NOMO-1 (cell line): ENCODE data around the gene DNAAF3.
"Not testable (repeated sequence)": the region's sequence is repeated elsewhere in the genome, so short reads cannot be mapped to it uniquely, and the experiment has no call there.

Experiments
- DNase-seq, 2 experiments: peaks; one replicate each; lab custom pipeline; 2025; ENCODE audit not compliant: unreplicated experiment in 2 of 2; lab: John Stamatoyannopoulos, UW

Gene DNAAF3

DNA sequence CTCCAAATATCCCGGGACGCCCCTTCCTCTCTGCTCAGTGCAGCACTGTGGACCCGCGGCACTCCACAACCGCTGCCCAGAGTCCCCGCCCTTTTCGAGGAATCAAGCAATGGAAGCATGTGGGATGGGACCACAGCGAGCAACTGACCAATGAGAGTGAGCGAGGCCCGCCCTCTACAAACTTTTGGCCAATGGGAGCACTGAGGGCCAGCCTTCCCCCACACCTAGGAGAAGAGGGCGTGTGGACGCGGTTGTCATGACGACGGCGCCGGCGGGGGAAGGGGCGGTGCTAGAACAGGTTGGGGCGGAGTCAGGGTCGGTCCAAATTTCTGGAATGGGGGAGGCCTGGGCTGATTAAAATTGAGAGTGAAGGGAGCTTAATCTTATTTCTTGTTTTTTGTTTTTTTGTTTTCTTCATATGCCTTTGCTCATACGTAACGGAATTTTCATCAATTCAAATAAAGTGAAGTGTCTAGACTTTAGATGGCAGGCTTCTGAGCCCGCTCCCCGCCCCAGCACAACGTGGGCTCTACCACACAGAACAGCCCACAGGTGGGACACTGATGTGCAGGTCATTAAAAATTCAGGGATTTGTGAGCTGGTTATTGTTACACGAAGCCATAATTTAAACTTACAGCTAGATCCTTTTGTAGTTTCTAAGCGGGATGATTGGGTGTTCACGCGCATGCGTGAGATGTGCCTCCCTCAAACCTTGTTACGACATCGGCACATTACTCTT lies at the start of gene DNAAF3:
Gene DNAAF3 (minus strand): TSS at position 84 of the 739 bp plus-strand sequence. CDS start 200 bp downstream, outside the sequence.
- peak; percentile 96 to 98 for DNase-seq

DNA sequence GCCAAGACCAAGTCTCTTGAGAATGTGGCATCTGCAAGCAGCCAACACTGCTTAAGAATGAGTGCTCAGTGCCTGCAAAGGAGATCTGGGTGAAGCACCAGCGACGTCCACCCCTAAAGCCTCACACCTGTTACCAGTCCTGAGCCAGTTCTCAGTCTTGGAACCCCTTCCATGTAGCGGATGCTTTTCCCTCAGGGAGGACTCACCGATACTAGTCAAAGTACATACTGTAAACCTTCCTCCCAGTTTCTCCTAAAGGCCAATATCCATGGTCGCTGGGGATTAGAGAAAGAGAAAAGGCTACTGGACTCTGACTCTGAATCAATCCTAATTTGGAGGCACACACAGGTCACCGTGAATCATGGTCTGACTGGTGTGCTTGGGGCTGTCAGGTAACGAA lies 47.1 kb upstream of the DNAAF3 start:
- DNase-seq: no peak

DNA sequence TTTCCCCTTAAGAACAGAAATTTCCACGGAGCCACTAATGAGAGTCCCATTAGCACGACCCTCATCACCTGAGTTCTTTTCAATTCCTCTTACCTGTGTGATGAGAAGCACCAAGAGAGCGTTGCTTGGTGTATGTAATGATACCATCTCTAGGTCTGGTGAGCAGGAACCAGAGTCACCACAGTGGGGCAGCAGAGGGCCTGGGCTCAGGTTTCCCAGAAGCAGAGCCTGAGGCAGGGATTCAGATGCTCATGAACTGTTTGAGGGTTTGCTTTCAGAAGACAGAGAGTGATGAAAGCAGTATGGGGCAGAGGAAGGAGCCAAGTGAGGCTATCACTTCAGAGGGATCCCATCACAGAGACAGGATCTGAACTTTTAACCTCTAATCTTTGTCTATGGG lies 46.0 kb upstream of the DNAAF3 start:
- DNase-seq: peak; percentile 73 to 82

DNA sequence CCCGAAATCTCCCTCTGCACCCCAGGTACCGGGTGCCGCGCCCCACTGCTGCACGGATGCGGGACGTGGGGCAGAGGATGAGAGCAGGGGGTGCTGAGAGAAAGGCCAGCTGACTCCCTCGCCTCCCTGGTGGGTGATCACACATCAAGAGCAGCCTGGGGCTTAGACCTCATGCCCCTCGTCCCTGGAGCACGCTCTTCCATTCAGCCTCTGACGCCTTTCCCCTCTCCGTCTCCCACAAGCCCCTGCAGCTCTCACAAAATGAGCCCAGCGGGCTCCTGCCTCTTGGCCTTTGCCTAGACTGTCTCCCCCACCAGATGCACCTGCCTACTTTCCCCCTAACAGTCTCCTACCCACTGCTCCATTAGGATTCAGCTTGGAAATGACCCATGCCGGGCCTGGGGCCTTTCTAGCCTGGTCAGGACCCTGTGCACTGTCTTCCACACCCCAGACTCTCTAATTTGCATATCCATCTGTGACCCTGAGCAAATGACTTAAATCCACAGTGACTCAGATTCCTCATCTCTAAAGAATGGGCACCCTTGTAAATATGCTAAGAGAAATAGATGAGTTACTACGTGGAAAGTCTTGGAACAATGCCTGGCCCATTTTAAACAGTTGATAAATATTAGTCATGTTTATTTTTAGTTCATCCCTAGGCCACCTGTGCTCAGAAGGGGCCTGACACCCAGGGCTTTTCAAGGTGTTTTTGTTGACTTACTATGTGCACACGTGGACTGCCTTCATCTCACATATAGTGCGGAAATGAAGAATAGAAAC lies 43.5 kb upstream of the DNAAF3 start:
- DNase-seq: no peak

DNA sequence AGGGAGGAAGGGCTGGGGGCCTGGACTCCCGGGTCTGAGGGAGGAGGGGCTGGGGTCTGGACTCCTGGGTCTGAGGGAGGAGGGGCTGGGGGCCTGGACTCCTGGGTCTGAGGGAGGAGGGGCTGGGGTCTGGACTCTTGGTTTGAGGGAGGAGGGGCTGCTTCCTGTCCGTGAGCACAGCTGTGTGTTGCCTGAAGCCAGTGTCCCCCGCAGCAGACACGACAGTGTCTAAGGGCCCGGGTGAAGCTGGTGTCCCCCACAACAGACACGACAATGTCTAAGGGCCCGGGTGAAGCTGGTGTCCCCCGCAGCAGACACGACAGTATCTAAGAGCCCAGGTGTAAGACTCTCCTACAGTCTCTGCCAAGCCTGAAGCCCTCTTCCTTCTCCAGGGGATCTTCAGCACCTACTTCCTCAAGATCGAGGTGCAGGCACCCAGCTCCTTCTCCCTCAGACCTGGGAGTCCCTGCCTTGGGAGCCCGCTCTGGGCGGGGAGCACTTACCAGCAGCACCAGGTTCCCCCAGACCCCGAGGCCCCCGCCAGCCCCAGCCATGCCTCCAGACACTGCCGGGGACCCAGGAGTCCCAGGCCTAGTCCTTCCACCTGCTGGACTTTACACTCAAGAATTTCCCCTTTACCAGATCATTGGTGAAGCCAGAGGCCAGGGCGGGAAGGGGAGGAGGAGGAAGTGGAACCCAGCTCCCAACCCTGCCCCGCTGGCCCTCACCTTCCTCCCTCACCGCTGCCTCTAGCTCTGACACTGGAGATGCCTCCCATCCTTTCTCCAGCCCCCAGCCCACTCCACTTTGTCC lies 42.7 kb upstream of the DNAAF3 start, which contains the start of gene PTPRH:
Gene PTPRH (minus strand): TSS at position 622 of the 813 bp plus-strand sequence. CDS start 68 bp downstream, at position 554.
- DNase-seq: peak; percentile 55 to 59

DNA sequence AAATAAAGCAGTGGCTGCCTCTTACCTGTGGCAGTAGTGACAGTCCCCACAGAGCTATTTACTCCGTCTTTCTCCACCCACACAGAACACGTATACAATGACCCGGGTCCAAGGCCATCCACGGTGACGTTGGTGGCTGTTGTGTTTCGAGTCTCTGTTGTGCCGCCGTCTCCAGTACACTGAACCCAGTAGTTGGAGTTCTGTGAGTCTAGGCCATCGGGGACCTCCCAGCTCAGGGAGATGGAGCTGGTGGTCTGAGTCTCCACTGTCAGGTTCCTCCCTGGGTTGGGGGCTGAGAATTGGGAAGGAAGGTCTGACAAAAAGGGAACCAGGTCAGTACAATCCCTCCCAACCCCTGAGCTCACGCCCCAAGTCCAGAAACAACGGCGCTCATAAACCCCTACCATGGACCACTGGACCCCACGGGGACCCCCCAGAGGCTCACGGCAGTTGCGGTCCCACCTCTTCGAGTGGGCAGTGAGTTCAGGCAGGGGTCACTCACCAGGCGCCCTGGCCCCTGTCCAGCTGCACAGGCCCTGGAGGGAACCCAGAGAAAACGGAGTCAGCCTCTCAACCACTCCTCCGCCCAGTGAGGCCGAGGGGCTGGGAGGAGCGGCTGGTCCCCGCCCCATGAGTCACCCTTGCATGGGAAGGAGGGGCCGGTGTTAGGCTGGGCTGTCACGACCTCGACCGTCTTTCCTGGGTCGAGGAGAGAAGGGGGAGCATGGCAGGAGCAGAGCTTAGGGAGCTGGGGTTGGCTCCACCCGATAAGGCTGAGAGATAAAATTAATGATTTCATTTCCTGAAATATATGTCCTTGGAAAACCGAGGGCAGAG lies 40.5 kb upstream of the DNAAF3 start:
- peak; percentile 77 for DNase-seq

DNA sequence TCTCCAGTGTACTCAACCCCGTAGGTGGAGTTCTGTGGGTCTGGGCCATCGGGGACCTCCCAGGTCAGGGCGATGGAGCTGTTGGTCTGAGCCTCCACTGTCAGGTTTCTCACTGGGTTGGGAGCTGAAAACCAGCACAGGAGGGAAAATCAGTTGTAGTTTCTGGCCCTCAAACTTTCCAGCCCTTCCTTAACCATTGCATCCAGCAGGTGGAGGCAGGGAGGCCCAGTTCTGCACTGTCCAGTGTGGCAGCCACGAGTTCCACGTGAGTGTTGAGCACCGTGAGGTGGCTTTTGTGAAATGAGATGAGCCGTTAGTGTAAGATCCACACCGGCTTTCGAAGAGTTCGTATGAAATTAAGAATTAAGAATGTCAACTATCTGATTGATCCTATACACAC lies 35.8 kb upstream of the DNAAF3 start:
- DNase-seq: not testable (repeated sequence)

DNA sequence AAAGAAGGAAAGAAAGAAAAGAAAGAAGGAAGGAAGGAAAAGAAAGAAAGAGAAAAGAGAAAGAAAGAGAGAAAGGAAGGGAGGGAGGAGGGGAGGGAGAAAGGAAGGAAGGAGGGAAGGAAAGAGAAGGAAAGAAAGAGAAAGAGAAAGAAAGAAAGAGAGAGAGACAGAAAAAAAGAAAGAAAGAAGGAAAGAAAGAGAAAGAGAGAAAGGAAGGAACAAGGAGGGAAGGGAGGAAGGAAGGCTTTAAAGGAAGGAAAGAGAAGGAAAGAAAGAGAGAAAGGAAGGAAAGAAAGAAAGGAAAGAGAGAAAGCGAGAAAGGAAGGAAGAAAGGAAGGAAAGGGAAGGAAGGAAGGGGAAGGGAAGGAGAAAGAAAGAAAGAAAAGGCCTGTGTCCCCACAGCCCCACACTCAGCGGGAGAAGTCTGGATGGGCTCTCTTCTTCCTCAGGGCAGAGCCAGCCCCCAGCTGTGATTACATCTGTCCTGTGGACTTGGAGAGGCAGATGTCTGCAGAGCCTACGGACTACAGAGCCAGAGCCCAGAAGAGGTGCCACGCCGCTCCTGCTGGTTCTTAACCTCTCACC lies 33.3 kb upstream of the DNAAF3 start:
- DNase-seq: no peak

DNA sequence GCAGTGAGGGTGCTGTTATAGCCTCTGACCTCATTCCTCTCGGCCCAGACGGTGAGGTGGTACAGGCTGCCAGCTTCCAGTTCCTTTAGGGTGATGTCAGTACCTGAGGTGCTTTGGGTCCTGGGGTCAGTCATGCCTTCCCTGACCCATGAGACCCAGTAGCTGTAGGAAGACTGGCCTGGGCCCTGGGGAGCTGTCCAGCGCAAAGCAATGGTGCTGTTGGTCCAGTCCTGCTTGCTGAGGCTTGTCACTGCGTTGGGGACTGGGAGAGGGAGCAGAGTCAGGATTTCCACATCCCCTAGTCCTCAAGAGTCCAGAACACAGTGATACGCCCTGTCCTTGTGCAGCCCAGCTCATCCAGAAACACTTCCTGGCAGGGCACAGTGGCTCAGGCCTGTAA lies 32.2 kb upstream of the DNAAF3 start:
- DNase-seq: no peak

DNA sequence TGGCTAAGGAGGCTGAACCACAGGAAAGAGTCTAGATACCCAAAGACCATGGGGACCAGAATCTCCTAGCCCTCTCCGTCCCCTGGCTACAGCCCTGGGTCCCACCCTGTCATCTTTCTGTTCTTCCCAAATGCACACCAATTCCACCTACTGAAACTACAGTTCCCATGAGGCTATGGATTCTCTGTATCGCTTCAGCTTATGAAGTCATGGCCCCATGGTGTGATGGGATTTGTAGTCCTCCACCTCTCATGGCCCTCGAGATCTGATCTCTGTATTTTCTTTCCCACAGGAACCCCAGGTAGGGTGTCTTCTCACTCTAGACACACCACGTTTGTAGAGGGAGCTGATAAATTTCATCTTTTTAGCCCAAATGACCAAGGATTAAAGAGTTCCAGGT lies 31.1 kb upstream of the DNAAF3 start:
- DNase-seq: no peak

DNA sequence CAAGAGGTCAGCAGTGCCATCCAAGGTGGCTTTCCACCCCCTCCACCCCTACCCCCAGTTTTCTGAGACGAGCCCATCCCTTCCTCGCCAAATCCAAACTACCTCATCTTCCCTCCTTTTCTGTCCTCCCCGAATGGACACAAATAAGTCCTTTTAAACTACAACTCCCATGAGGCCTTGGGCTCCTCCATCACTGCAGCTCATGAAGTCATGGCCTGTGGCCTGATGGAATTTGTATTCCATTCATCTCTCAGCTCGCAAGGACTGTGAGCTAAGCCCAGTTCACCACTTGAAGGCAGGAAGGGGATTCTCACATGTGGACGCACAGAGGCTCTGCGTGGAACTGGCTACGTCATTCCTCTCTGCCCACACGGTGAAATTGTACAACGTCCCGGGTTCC lies 30.4 kb upstream of the DNAAF3 start:
- DNase-seq: no peak

DNA sequence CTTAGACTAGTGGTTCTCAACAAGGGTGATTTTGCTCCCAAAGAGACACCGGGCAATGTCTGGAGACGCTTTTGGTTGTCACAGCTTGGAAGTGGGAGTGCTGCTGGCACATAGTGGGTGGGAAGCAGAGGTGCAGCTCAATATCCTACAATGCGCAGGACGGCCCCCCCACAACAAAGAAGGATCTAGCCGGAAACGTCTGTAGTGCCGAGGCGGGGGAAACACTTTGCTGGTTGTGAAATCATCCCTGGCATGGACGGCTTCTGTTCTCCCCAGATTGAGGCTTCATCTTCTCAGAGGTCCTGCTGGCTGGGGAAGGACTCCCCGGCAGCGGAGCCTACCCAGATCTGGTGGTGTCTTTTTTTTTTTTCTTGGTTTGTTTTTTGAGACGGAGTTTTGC lies 27.1 kb upstream of the DNAAF3 start:
- DNase-seq: peak in 1 of 2 experiments; percentile 12

DNA sequence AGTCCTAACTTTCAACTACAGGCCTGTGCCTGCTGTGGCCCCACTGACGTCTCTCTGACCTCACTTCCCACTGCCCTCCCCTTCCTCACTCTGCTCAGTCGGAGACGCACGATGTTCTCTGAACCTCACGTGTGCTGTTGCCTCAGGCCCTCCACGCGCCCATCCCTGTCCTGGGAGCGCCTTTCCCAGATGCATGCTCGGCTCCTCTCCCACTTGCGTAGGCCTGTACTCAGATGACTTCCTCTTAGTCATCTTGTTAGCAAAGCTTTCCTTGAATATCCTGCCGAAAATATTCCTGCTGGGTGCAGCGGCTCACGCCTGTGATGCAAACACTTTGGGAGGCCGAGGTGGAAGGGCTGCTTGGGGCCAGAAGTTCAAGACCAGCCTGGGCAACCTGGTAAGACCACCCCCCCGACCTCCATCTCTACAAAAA lies 23.0 kb upstream of the DNAAF3 start:
- DNase-seq: no peak

DNA sequence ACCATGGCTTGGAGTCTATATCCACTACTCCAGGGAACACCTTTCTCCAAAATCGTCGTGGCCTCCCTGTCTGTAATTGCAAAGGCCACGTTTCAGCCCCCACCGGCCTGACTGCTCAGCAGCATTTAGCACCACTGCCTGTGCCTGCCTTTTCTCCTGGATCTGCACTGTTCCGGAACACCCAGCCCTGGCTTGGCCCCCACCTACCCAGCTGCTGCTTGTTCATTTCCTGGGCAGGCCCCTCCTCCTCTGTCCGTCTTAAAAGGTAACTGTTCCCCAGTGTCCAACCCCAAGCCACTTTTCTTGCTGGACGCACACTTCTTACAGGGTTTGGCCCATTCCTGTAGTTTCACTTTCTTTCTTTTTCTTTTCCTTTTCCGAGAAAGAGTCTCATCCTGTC lies 22.2 kb upstream of the DNAAF3 start:
- DNase-seq: no peak

DNA sequence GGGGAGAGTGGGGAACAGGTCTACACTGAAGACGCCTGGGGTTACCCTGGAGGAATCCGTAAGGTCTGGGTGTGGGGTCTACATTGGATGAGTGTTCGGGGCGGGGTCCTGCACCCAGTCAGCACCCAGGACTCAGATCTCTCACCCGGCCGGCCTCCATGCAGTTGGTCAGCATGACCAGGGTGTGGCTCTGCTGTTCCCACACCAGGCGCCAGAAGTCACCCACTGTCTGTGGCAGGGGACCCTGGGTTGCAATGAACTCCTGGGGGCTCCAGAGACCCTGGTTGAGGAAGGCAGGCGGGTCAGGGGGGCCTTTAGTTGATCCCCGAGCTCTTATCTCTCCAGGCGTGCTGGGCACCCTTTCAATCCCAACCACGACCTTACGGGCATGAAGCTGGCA lies 19.7 kb upstream of the DNAAF3 start:
- no peak for DNase-seq

DNA sequence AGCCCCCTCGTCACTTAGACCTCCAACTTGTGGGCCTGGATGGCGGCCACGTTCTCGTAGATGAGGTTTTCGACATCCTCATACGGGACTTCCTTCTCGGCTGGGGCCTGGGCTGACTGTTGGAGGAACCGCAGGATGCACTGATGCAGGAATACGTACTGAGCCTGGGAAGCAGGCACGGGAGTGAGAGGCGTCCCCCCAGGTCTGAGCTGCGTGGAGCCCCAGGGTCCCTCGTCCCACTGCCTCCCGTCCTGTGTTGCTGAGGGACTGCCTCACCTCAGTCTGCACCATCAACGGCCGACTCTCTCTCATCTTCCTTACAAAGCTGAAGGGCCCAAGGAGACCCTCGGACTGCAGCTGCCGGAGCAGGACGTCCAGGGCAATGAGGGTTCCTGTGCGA lies 15.3 kb upstream of the DNAAF3 start:
- no peak for DNase-seq

DNA sequence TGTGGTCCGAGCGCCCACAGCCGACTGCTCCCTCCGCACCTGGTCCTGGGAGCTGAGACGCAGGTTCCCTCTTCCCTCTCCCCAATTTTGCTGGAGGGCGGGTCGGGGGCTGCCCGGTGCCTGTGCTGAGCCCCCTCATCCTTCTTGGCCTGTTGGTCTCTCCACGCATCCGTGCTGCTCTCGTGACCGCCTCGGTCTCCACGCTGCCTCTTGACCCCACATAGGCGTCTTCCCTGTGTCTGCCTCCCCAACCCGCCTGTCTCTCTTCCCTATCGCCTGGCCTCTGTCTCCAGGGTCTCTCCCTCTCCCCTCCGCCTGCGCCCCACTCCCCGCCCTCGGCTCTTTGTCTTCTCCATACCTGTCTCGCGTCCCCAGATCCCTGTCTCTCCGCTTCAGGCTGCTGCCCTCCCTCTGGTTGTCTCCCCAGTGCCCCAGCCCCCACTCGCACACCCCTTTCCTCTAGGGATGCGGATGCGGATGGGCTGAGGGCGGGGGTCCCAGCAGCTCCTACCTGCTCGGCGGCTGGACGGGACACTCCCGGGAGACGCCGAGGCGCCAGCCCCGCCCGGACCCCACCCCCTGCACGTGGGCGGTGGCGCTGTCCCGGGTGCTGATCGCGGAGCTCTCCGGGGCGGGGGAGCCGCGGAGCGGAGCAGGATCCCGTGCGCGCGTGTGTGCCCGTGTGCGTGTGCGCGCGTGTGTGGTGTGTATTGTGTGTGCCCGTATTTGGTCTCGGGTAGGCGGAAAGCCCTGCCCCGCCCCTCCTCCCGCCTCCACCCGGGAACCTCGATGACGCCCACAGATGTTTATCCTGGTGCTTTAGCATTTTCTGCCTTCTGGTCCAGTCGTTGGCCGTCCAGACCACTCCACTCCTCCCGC lies 13.4 kb upstream of the DNAAF3 start, which contains the start of gene SYT5:
Gene SYT5 (minus strand): TSS at position 684 of the 879 bp plus-strand sequence. CDS start 1,248 bp downstream, outside the sequence.
- peak in 1 of 2 experiments; percentile 38 for DNase-seq

DNA sequence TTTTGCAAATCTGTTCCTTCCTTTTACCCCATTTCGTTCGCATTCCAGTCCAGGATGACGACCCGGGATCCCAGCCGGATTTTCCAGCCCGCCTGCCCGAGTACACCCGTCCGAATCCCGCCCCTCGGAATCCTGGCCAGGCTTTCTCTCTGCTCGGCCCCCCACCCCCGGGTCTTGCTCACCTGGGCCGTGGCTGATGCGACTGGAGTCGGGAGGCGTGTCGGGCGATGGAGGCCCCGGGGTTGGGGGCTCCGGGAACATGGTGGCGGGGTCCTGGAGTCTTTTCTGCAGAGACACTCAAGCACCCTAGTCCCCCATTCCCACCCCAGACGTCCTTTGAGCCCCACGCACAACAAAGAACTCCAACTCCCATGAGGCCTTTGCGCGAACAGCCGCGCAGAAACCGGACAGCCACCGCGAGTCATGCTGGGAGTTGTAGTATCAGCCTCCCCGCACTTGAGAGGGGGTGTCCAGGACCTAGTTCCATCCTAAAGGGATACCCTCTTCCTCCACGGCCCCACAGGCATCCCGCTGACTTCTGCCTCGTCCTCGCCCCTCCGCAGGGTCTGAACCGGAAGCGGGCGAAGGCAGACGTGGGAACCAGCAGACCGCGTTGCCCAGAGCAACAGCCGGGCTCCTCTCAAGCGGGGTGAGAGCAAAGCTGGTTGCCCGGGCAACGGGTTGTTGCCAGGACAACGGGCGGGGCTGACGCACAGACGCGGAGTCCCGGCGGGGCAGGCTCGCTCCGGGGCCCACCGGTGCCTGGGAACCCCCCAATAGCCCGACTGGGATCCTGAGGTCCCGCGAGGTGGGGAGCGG lies 12.6 kb upstream of the DNAAF3 start:
- peak; percentile 33 to 48 for DNase-seq
